K562 (cell line): ENCODE measurements around the gene GALNT16. TPM values are rescaled to one million over a fixed set of nuclear protein-coding genes. Genes with fewer than 3 reads are reported as not detected.

ENCODE experiments used
- ATAC-seq: fragments of 200-7000 bp; cut with Tn5 transposase; 3 replicates; pipeline ENCODE4 v1.9.1; 2020; ENCODE audit warnings: moderate library complexity
- BruUV-seq: library from RNA; stranded (reverse); fragments of 400-500 nt; replicated peaks from 2 replicates; lab custom pipeline; 2021; lab: Mats Ljungman, UMichigan
- CTCF ChIA-PET: fragments of 300-600 bp; formaldehyde crosslinking; extraction: SDS; loops from one replicate; lab custom pipeline; 2021; ENCODE audit warnings: low intra/inter-chr PET ratio; lab: Yijun Ruan, JAX
- POLR2A ChIA-PET: fragments of 300-600, 350-650 bp; sonication (Branson Sonifier 250); formaldehyde crosslinking; extraction: SDS; loops from one replicate; lab custom pipeline; 2021; ENCODE audit warnings: antibody characterized with exemption, inconsistent platforms; lab: Yijun Ruan, JAX
- DNase-seq, 4 experiments: peaks; one replicate each; pipeline versions ENCODE4 v3.0.0 to v3.0.0-alpha.2; 2011 to 2018; ENCODE audit warnings: low spot score in 3 of 4, mixed read lengths in 3 of 4; ENCODE audit errors: extremely low read depth in 1 of 4
- FAIRE-seq: peaks from 2 replicates; lab custom pipeline; 2011; peaks lifted over from hg19 to GRCh38; lab: Jason Lieb, UNC
- H2AFZ ChIP-seq: 2 replicates; pipeline ENCODE4 v1.6.0; 2011; ENCODE audit warnings: low read depth, low read length, control low read depth, inconsistent platforms
- H3K27ac ChIP-seq: fragments of 200-600 bp; 3 replicates; pipeline ENCODE4 v1.8.0; 2011; ENCODE audit warnings: low read depth, mild to moderate bottlenecking, control low read depth, inconsistent platforms, low read length, moderate library complexity, mixed read lengths; ENCODE audit errors: extremely low read depth
- H3K27me3 ChIP-seq, 2 experiments: fragments of 300-600 bp in 1 of 2; 2 replicates in 1 of 2; 3 replicates in 1 of 2; pipeline versions ENCODE4 v1.6.0 to v1.8.0; 2011; ENCODE audit warnings: inconsistent platforms in 2 of 2, low read length in 2 of 2, mild to moderate bottlenecking in 1 of 2, mixed read lengths in 1 of 2, moderate library complexity in 1 of 2; ENCODE audit not compliant: control insufficient read depth in 2 of 2, insufficient read depth in 2 of 2
- H3K36me3 ChIP-seq: fragments of 300-600 bp; 3 replicates; pipeline ENCODE4 v1.8.0; 2011; ENCODE audit warnings: mild to moderate bottlenecking, low read length, inconsistent platforms; ENCODE audit not compliant: control insufficient read depth, insufficient read depth
- H3K4me1 ChIP-seq, 2 experiments: fragments of 200-600 bp in 1 of 2; replicated peaks in 1 of 2; 2 replicates in 1 of 2; 3 replicates in 1 of 2; pipeline versions ENCODE4 v1.5.1 to v1.8.0; 2011; ENCODE audit warnings: inconsistent platforms in 2 of 2, low read length in 2 of 2, mild to moderate bottlenecking in 1 of 2, mixed read lengths in 1 of 2, moderate library complexity in 1 of 2; ENCODE audit not compliant: control insufficient read depth in 2 of 2, insufficient read depth in 2 of 2
- H3K4me2 ChIP-seq: 2 replicates; pipeline ENCODE4 v1.6.1; 2011; ENCODE audit warnings: low read length, control low read depth, inconsistent platforms, mixed read lengths; ENCODE audit not compliant: insufficient read depth
- H3K4me3 ChIP-seq: fragments of 200-600 bp; sonication (generic), shearing (Covaris generic); 2 replicates; pipeline ENCODE4 v1.5.1; 2016; ENCODE audit warnings: control low read depth, inconsistent platforms
- H3K79me2 ChIP-seq: fragments of 200-600 bp; 3 replicates; pipeline ENCODE4 v1.8.0; 2011; ENCODE audit warnings: low read length, inconsistent platforms; ENCODE audit not compliant: control insufficient read depth, insufficient read depth
- H3K9ac ChIP-seq, 2 experiments: 2 replicates each; pipeline versions ENCODE4 v1.6.0 to v1.6.1; 2011; ENCODE audit warnings: low read depth in 2 of 2, low read length in 2 of 2, control low read depth in 1 of 2, inconsistent platforms in 1 of 2, mild to moderate bottlenecking in 1 of 2, mixed read lengths in 1 of 2; ENCODE audit not compliant: insufficient read depth in 1 of 2
- H3K9me1 ChIP-seq: one replicate; pipeline ENCODE4 v1.6.0; 2011; ENCODE audit warnings: inconsistent platforms, mild to moderate bottlenecking, low read length, moderate library complexity; ENCODE audit not compliant: control insufficient read depth, insufficient read depth
- H3K9me3 ChIP-seq: replicated peaks from 2 replicates; pipeline ENCODE4 v1.5.1; 2011; ENCODE audit warnings: low read depth, low read length, inconsistent platforms; ENCODE audit not compliant: control insufficient read depth, insufficient read depth
- H4K20me1 ChIP-seq: replicated peaks from 2 replicates; pipeline ENCODE4 v1.6.1; 2011; ENCODE audit warnings: low read length, inconsistent platforms, mixed read lengths; ENCODE audit not compliant: control insufficient read depth, insufficient read depth
- ARID1B ChIP-seq: fragments of 450-650 bp; IDR thresholded peaks from 2 replicates; pipeline ENCODE4 v1.6.1; 2016; ENCODE audit warnings: antibody characterized with exemption, mild to moderate bottlenecking, inconsistent platforms
- ATF4 ChIP-seq: fragments of 450-650 bp; formaldehyde crosslinking; IDR thresholded peaks from 2 replicates; pipeline ENCODE4 v1.4.0; 2022; ENCODE audit warnings: mild to moderate bottlenecking, moderate library complexity
- ATF7 ChIP-seq: fragments of 450-650 bp; IDR thresholded peaks from 2 replicates; pipeline ENCODE4 v1.7.1; 2014; ENCODE audit warnings: mild to moderate bottlenecking, moderate library complexity
- ELF1 ChIP-seq: fragments of 200-800 bp; sonication (Bioruptor generic); IDR thresholded peaks from 2 replicates; pipeline ENCODE4 v1.6.1; 2016; ENCODE audit warnings: missing genetic modification characterization, missing compliant biosample characterization
- GTF2A2 ChIP-seq: IDR thresholded peaks from 2 replicates; pipeline ENCODE4 v1.6.1; 2016; ENCODE audit warnings: mild to moderate bottlenecking, missing genetic modification characterization, missing compliant biosample characterization
- MAFF ChIP-seq: IDR thresholded peaks from 2 replicates; pipeline ENCODE4 v1.6.1; 2012; ENCODE audit warnings: low read length, improper control_type of control experiment
- MCM3 ChIP-seq: fragments of 450-650 bp; IDR thresholded peaks from 2 replicates; pipeline ENCODE4 v1.6.1; 2016
- MEF2D ChIP-seq: conservative IDR thresholded peaks from 2 replicates; pipeline ENCODE4 v1.6.1; 2016; ENCODE audit warnings: low read depth, missing genetic modification characterization, missing compliant biosample characterization
- RBM14 ChIP-seq: fragments of 200-400 bp; formaldehyde crosslinking; IDR thresholded peaks from 2 replicates; pipeline ENCODE4 v1.6.1; 2018; ENCODE audit warnings: low read depth, mild to moderate bottlenecking, low read length, moderate library complexity, borderline replicate concordance; ENCODE audit not compliant: insufficient read depth
- SMARCA4 ChIP-seq: fragments of 450-650 bp; IDR thresholded peaks from 2 replicates; pipeline ENCODE4 v1.6.1; 2016
- SMARCC2 ChIP-seq: fragments of 450-650 bp; IDR thresholded peaks from 2 replicates; pipeline ENCODE4 v1.6.1; 2017; ENCODE audit warnings: antibody characterized with exemption, moderate library complexity, mild to moderate bottlenecking, low read depth
- ZBTB17 ChIP-seq: fragments of 450-650 bp; formaldehyde crosslinking; IDR thresholded peaks from 2 replicates; pipeline ENCODE4 v1.4.0; 2020; ENCODE audit warnings: mild to moderate bottlenecking
- ZNF23 ChIP-seq: fragments of 250-450 bp; sonication (Bioruptor Pico); IDR thresholded peaks from 2 replicates; pipeline ENCODE4 v1.4.0; 2020; ENCODE audit warnings: mild to moderate bottlenecking
- ZNF274 ChIP-seq: IDR thresholded peaks from 2 replicates; pipeline ENCODE4 v1.6.1; 2011; ENCODE audit warnings: low read depth, mild to moderate bottlenecking, low read length, moderate library complexity, borderline replicate concordance
- WGBS: fragments of 100-300 bp; shearing (Covaris generic); methylation state at CpG from one replicate; pipeline ENCODE4 v1.1.6; 2016; ENCODE audit warnings: low coverage, mixed read lengths; ENCODE audit not compliant: insufficient coverage; ENCODE audit errors: missing lambda C conversion rate; 5-methylcytosine and 5-hydroxymethylcytosine counted together
- in situ Hi-C: fragments of 300-500 bp; cut with MboI; formaldehyde crosslinking; loops from 4 replicates; pipeline ENCODE4 v1.15.0; 2018; ENCODE audit warnings: inconsistent platforms, mixed read lengths
- intact Hi-C: fragments of 100-400 bp; cut with micrococcal nuclease; formaldehyde crosslinking; loops from 2 replicates; pipeline ENCODE4 v1.14.2; 2022
- polyA plus RNA-seq, 8 experiments: library from polyadenylated mRNA; depleted of rRNA in 4 of 8; stranded (reverse) in 5 of 8; unstranded in 3 of 8; fragments of >200 nt; fragmentation: Nextera tagmentation in 2 of 8; fragmentation: Illumina TruSeq in 1 of 8; extraction: Ambion mirVana in 2 of 8; extraction: Trizol in 1 of 8; gene quantifications; 2 replicates each; pipeline versions ENCODE4 v1.2.1 to v1.2.3, GENCODE V29; 2011 to 2014; ENCODE audit warnings: inconsistent platforms in 1 of 8, missing spikeins in 1 of 8
- total RNA-seq, 7 experiments: library from RNA; depleted of rRNA in 6 of 7; stranded (reverse); fragments of >200 nt in 6 of 7; fragmentation: Illumina TruSeq in 2 of 7; extraction: Trizol in 2 of 7; gene quantifications; 2 replicates each; pipeline versions ENCODE4 v1.2.1 to v1.2.3, GENCODE V29; 2011 to 2021; ENCODE audit warnings: low replicate concordance in 1 of 7
- TF ChIP-seq, protein P1 (sequence below), 2 experiments: fragments of 250-450 bp in 1 of 2; fragments of 450-650 bp in 1 of 2; sonication (Bioruptor Pico) in 1 of 2; IDR thresholded peaks; 2 replicates each; pipeline versions ENCODE4 v1.6.1 to v1.8.0; 2016 to 2021; ENCODE audit warnings: mild to moderate bottlenecking in 2 of 2, moderate library complexity in 2 of 2, missing compliant biosample characterization in 1 of 2, missing genetic modification characterization in 1 of 2

Gene GALNT16
- total and polyA plus RNA-seq, 9 of the 15 experiments (the other 6 are each of a cell fraction or from before 2014, with no cell fraction given), result not detected

- POLR2A ChIA-PET, result interaction anchor here (0.6 kb wide), 1 partner anchor 58 kb away, joined by 3 read pairs; no protein-coding TSS in a partner anchor
- Histone ChIP-seq H3K27ac (no peak overlapping the region), H3K9me3 (no peaks in the 10 kb centered on the region), H3K4me3 (no peak overlapping the region), H3K9me1 (no peaks in the 10 kb centered on the region), H3K36me3 (no peaks in the 10 kb centered on the region), H3K79me2 (no peaks in the 10 kb centered on the region), H2AFZ (no peak overlapping the region)
- DNase-seq, result no peak
- no peak for ATAC-seq
- CTCF ChIA-PET, result no interaction called here
- in situ Hi-C loops, result no loop called here
- no peak for FAIRE-seq
- BruUV-seq, result no TSS peak
- TF ChIP-seq ELF1, result no peak
- TF ChIP-seq GTF2A2 (tag), result no peak
- TF ChIP-seq ARID1B, result no peak
- no peak for TF ChIP-seq ZBTB17
- TF ChIP-seq ZNF274, result no peak
- TF ChIP-seq ATF4 (CRISPR knock-in tag), result no peak
- no peak for TF ChIP-seq SMARCA4
- TF ChIP-seq, protein P1, sequence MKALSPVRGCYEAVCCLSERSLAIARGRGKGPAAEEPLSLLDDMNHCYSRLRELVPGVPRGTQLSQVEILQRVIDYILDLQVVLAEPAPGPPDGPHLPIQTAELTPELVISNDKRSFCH (CRISPR knock-in tag; IDR thresholded peaks at IDR 0.05), result no peak
- TF ChIP-seq, protein P1 (tag; IDR thresholded peaks at IDR 0.05), result no peak
- TF ChIP-seq SMARCC2, result no peak
- TF ChIP-seq ZNF23 (CRISPR knock-in tag), result no peak
- TF ChIP-seq ATF7, result no peak
- TF ChIP-seq MAFF, result no peak
- no peak for TF ChIP-seq MCM3
- TF ChIP-seq RBM14, result no peak
- no peak for TF ChIP-seq MEF2D (tag)
- TF ChIP-seq, all 486 proteins: peak for 0
- no peaks in the 10 kb centered on the region for H3K4me1 ChIP-seq
- H3K4me2 ChIP-seq, result no peak overlapping the region
- WGBS, result 0% methylated on average over 5 of the region's 5 CpGs
- no peak overlapping the region for H3K9ac ChIP-seq
- peaks cover 0 to 73% of the 10 kb centered on the region in 2 experiments; a peak in 3 of 5 replicates for H3K27me3 ChIP-seq
- intact Hi-C loops, result no loop called here
- no peaks in the 10 kb centered on the region for H4K20me1 ChIP-seq
Measured at GRCh38 chr14:69350892-69351291, 90.9 kb downstream of the GALNT16 start.
